ENCODE data around the gene UBE3C. TPM values are rescaled to one million over a fixed set of nuclear protein-coding genes. Genes with fewer than 3 reads are reported as not detected.

UBE3C gene
- total and polyA plus RNA-seq, 2 donors (not counting 3 experiments of a cell fraction or from before 2014, with no cell fraction given) = 45.1 to 77.3 TPM

- dilution Hi-C loops (cut with MboI; ENCODE audit: extremely low pct_ligation_motif_present, low sequenced_read_pairs) = no loop called here
- FAIRE-seq = no peak
- H3K4me3 ChIP-seq (replicated peaks in 1 of 3; ENCODE audit: insufficient read depth in 1 of 3, low read depth in 1 of 3, low read length in 3 of 3) = no peak overlapping the region
- CTCF ChIA-PET = no interaction called here
- no peaks in the 10 kb centered on the region for H3K79me2 ChIP-seq (ENCODE audit: control insufficient read depth, insufficient read depth, low read length)
- no peak overlapping the region for H3K27ac ChIP-seq (ENCODE audit: insufficient read depth, low read depth, low read length)
- no peaks in the 10 kb centered on the region for H3K4me1 ChIP-seq (ENCODE audit: control insufficient read depth, extremely low read depth, insufficient read depth, low read length)
- no peaks in the 10 kb centered on the region for H3K9me3 ChIP-seq (replicated peaks; ENCODE audit: control insufficient read depth, insufficient read depth, low read length)
- DNase-seq (ENCODE audit: low read depth, low spot score) = no peak
- POLR2A ChIA-PET = no interaction called here
- no peak overlapping the region for H3K4me2 ChIP-seq (ENCODE audit: insufficient read depth, low read length)
- H3K9ac ChIP-seq (replicated peaks; ENCODE audit: extremely low read depth, insufficient read depth, low read length) = no peak overlapping the region
- no peak for TF ChIP-seq MYC (IDR thresholded peaks at IDR 0.05; ENCODE audit: low read depth, low read length)
- no peak for TF ChIP-seq GATA2 (IDR thresholded peaks at IDR 0.05; ENCODE audit: insufficient read depth, insufficient read length, low read depth, low read length)
- no peak for TF ChIP-seq CTCF (IDR thresholded peaks at IDR 0.05; ENCODE audit: extremely low read depth in 1 of 2, insufficient read depth in 1 of 2, low read depth in 1 of 2, low read length in 2 of 2)
- TF ChIP-seq POLR2AphosphoS5 (IDR thresholded peaks at IDR 0.05; ENCODE audit: insufficient read depth, low read depth, low read length) = no peak
- no peak for TF ChIP-seq POLR2A (IDR thresholded peaks at IDR 0.05; ENCODE audit: low read depth, low read length)
- no peak for TF ChIP-seq EZH2 (IDR thresholded peaks at IDR 0.05; ENCODE audit: borderline replicate concordance, low read depth, low read length, severe bottlenecking)
- TF ChIP-seq JUN (IDR thresholded peaks at IDR 0.05; ENCODE audit: borderline replicate concordance, insufficient read depth, insufficient read length, low read depth) = no peak
- no peak for TF ChIP-seq MAX (IDR thresholded peaks at IDR 0.05; ENCODE audit: insufficient read depth, insufficient read length)
- no peak for TF ChIP-seq FOS (IDR thresholded peaks at IDR 0.05; ENCODE audit: borderline replicate concordance, insufficient read depth, low read length)
- no TSS peak for BruUV-seq (replicated peaks)
- H3K27me3 ChIP-seq (ENCODE audit: control insufficient read depth in 2 of 2, insufficient read depth in 2 of 2, low read length in 2 of 2) = no peaks in the 10 kb centered on the region
- H3K9me1 ChIP-seq (replicated peaks; ENCODE audit: control insufficient read depth, extremely low read depth, insufficient read depth, low read length) = no peaks in the 10 kb centered on the region
- H2AFZ ChIP-seq (ENCODE audit: low read depth, low read length) = no peak overlapping the region
- no peaks in the 10 kb centered on the region for H4K20me1 ChIP-seq (replicated peaks; ENCODE audit: control insufficient read depth, extremely low read depth, insufficient read depth, low read length)
- intact Hi-C loops (cut with micrococcal nuclease) = no loop called here
- no peaks in the 10 kb centered on the region for H3K36me3 ChIP-seq (ENCODE audit: control insufficient read depth in 2 of 2, extremely low read depth in 1 of 2, insufficient read depth in 2 of 2, low read length in 2 of 2)
These were observed 42.3 kb upstream of the UBE3C start for GRCh38 chr7:157096286-157097055.

Data from endothelial cell of umbilical vein (primary cell).